ENCODE data around the gene ABCB11.

GRCh38 chr2:168901003-168901402 lies 130.1 kb downstream of the ABCB11 start, which contains the start of gene G6PC2:
- no peak for TF ChIP-seq POLR2A (IDR thresholded peaks at IDR 0.05; ENCODE audit: low read depth, low read length)
- no peak for TF ChIP-seq CTCF (IDR thresholded peaks at IDR 0.05; ENCODE audit: extremely low read depth in 1 of 2, insufficient read depth in 1 of 2, low read depth in 1 of 2, low read length in 2 of 2)
- TF ChIP-seq MAX (IDR thresholded peaks at IDR 0.05; ENCODE audit: insufficient read depth, insufficient read length) = no peak
- TF ChIP-seq POLR2AphosphoS5 (IDR thresholded peaks at IDR 0.05; ENCODE audit: insufficient read depth, low read depth, low read length) = no peak
- no peak for TF ChIP-seq EZH2 (IDR thresholded peaks at IDR 0.05; ENCODE audit: borderline replicate concordance, low read depth, low read length, severe bottlenecking)
- no peak for TF ChIP-seq FOS (IDR thresholded peaks at IDR 0.05; ENCODE audit: borderline replicate concordance, insufficient read depth, low read length)

All from endothelial cell of umbilical vein (primary cell).